Measurements from ENCODE around the gene TCEA3.

DNA sequence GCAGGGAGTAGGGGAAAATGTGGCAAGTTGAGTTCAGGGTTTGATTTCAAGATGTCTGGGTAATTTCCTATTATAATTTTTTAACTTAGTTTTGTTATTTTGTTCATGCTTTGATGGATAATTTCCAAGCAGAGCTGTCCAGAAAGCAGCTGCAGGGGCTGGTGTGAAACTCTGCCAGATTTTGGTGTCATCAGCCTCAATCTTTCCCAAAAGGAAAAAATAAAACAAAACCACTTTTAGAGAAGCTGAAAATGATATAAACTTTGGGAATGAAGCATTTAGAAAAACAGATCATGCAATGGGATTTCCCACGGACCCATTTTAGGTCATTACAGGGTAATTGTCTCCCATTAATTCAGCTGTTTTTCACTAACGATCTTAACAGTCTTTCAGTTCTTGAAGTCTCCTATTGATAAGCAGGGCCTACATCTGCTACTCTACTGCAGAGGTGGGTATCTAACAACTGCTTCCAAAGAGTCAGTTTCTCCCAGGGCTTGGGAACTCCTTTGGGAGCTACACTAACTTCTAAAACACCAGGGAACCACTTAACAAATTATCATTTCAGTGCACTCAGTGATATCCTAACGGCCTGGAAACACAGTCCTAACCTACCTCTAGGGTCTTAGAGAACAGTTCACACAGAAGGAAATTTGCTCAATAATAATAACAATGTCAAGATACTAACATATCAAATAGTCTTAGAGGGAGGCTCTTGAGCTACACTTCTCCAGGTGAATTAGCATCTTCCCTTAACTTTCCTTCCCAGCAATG is 67.2 kb downstream of the TCEA3 start:
- no peak for TF ChIP-seq POLR2A (IDR thresholded peaks at IDR 0.05)
- TF ChIP-seq, protein P1, sequence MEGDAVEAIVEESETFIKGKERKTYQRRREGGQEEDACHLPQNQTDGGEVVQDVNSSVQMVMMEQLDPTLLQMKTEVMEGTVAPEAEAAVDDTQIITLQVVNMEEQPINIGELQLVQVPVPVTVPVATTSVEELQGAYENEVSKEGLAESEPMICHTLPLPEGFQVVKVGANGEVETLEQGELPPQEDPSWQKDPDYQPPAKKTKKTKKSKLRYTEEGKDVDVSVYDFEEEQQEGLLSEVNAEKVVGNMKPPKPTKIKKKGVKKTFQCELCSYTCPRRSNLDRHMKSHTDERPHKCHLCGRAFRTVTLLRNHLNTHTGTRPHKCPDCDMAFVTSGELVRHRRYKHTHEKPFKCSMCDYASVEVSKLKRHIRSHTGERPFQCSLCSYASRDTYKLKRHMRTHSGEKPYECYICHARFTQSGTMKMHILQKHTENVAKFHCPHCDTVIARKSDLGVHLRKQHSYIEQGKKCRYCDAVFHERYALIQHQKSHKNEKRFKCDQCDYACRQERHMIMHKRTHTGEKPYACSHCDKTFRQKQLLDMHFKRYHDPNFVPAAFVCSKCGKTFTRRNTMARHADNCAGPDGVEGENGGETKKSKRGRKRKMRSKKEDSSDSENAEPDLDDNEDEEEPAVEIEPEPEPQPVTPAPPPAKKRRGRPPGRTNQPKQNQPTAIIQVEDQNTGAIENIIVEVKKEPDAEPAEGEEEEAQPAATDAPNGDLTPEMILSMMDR (IDR thresholded peaks at IDR 0.05), result no peak
